ENCODE measurements around the gene PARVB.
"Not testable (repeated sequence)": the region's sequence is repeated elsewhere in the genome, so short reads cannot be mapped to it uniquely, and the experiment has no call there.

PARVB gene

DNA sequence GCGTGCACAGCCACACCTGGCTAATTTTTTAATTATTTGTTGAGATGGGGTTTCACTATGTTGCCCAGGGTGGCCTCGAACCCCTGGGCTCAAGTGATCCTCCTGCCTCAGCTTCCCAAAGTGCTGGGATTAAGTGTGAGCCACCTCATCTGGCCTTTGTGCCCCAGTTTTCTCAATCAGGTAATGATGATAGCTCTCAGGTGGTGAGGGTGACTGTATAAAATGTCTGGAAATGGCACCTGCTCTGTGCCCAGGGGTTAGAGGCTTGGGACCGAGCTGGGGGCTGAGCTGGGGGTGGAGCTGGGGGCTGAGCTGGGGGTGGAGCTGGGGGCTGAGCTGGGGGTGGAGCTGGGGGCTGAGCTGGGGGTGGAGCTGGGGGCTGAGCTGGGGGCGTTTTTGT, 32.5 kb downstream of the PARVB start:
- not testable (repeated sequence) for DNase-seq (ENCODE audit: low read depth)

GRCh38 chr22:44057401-44057987, 33.4 kb downstream of the PARVB start:
- no peak for DNase-seq (ENCODE audit: low read depth)

DNA sequence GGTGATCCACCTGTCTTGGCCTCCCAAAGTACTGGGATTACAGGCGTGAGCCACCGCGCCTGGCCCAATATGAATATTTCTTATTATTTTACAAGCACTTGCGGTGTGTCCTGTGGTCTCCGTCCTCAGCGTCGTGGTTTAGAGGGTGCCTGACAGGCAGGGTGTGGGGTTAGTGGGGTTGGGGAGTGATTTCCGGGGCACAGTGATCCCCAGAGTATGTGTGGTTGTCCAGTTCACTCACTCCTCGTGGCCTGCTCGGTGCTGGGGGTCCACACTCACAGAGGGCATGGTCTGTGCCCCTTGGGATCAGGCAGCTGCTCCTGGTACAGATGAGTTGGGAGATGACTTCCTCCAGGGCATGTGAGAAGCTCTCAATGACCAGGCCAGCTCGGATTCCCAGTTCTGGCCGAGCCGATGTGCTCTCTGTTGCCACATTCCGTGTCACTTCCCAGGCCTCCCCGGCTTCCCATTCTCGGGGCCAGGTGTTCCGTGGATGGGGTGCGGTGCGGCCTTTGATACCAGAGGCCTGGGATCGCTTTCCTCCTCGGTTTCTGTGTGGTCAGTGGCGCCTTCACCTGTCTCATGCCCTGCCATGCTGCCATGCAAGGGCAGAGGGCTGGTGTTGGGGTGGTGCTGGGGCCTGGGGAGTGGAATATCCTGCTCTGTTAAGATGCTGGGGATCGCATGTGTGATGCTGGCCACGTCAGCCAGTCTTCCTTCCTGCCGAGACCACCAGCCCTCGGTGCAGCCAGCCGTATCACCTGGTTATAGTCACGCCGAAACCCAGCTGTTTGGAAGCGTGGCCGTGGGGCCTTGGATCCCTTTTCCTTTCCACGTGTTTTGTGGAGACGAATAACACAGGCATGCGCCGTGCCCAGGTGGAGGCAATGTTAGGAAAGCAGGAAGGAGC, 39.6 kb downstream of the PARVB start:
- no peak for DNase-seq (ENCODE audit: low read depth)

GRCh38 chr22:44067033-44067432, 42.9 kb downstream of the PARVB start:
- no peak for DNase-seq (ENCODE audit: low read depth)

GRCh38 chr22:44067901-44068300, 43.8 kb downstream of the PARVB start:
- no peak for DNase-seq (ENCODE audit: low read depth)

GRCh38 chr22:44068422-44069191, 44.5 kb downstream of the PARVB start:
- no peak for DNase-seq (ENCODE audit: low read depth)

- DNase-seq (ENCODE audit: low read depth): no peak
Observed at GRCh38 chr22:44070029-44070428, 45.9 kb downstream of the PARVB start.

- DNase-seq (ENCODE audit: low read depth): no peak
Observed at GRCh38 chr22:44071781-44072326, 47.8 kb downstream of the PARVB start.

- DNase-seq (ENCODE audit: low read depth): no peak
Observed at GRCh38 chr22:44074337-44074984, 50.4 kb downstream of the PARVB start.

GRCh38 chr22:44075022-44075421, 50.9 kb downstream of the PARVB start:
- DNase-seq (ENCODE audit: low read depth): no peak

DNA sequence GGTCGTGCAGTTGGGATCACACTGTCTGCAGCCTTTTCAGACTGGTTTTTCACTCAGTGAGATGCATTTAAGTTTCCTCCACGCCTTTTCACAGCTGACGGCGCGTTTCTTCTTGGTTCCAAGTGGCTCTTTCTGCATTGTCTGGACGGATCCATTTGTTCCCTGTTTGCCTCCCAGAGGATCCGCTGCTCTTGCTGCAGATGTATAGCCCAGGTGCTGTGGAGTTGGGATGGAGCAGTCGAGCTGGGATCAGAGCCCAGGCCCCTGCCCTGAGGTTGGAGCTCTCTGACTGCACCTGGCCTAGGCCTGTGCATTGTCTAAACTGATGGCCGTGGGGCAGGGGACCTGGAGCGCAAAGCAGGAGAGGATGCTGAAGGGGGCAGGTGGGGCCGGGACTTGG, 51.6 kb downstream of the PARVB start:
- no peak for DNase-seq (ENCODE audit: low read depth)

DNA sequence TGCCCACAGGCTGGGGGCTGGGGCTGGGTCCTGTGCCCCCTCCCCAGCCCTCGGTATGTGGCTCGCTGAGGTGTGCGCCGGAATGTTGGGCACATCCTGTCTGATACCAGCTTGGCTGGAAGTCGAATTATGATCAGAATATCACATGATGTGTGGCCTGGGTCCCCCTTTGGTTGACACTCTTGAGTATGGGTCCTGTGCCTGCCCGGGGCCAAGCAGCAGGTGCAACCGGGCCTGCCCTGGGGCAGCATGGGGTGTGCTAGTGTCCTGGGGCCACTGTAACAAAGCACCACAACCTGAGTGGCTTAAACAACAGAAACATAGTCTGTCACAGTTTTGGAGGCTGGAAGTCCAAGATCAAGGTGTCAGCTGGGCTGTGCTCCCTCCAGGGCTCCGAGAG, 52.7 kb downstream of the PARVB start:
- no peak for DNase-seq (ENCODE audit: low read depth)

DNA sequence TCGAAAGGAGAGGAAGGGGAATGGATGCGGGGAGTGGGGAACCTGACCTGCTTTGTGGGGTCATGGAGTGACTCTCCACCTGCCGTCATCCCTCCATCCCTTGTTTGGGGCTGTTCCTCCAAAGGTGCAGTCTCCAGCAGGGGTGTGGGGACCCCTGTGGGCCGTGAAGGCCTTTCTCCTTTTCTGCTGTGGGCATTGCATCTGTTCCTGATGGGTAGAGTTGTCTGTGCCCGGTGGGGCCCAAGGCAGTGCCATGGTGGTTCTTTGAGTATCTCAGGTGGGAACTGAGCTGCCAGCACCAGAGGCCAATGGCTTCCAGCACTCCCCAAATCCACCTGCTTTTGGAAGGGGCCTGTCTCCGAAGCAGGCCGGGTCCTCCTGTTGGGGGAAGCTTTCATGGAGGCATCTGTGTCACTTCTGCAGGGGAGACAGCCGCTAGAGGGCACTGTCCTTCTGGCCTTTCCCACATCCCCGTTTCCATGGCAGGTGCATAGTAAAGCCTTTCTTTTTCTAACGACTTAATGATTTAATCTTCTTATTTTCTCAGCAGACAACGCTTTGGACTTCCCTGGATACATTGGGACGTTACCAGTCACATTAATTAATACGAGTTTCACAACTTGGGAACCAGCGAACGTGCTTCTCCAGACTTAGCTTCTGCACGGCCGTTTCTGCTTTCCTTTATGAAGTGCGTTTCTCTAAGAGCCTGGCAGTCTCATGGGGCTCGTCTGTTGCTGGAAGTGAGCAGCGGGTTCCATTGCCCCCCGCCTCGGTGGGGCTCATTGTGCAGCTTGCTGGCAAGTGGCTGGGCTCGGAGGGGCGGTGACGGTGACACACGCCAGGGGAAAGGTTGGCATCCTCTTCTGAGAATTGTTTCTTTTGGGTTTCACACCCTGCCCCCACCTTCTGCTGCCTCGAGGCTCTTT, 57.1 kb downstream of the PARVB start:
- peak; percentile 41 for DNase-seq (ENCODE audit: low read depth)

DNA sequence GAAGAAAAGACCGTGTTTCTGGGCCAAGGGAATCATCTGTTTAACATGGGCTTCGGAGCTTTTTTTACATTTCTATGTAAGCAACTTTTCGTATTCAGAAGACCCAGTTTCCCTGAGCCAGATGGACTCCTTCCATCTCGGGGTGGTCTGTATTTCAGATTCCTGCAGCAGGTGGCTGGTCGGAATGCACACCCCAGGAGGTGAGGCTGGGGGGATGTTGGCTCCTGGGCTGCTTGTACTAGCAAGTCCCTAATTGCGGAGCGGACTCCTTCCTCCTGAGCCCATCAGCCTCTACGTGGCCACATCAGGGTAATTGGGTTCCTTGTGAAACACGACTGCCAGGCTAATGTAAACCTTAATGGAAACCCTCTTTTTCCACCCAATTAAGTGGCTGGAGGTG, 58.7 kb downstream of the PARVB start:
- no peak for DNase-seq (ENCODE audit: low read depth)

DNA sequence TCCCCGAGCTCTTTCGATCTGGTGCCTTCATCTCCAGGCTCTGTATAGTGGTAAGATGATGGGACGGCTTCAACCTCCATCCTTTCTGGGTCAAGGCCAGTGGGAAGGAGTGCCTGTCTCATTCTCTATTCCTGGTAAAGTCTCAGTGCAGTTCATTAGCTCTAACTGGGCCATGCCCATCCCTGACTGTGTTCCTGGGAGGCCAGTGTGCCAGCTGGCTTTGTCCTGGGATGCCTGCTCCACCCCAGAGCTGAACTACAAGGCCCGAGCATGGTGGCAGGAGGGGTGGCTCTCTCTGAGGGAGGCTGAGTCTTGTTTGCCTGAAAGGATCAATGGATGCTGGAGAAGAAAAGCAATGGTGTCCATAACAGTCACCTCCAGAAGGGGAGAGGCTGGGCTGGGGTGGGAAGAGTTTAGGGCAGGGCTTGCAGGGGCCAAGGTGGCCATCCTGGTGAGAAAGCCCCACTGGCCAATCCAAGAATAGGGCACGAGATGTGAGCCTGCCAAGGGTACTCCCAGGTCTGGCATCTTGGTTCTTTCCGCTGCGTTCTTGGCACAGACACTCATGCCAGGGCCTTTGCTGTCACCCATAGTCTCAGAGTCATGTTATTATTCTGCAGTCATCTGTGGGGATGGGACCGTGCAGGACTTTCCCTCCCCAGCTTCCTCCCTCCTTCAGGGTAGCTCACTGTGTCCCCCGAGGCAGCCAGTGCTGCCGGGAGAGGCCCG, 60.1 kb downstream of the PARVB start:
- no peak for DNase-seq (ENCODE audit: low read depth)

DNA sequence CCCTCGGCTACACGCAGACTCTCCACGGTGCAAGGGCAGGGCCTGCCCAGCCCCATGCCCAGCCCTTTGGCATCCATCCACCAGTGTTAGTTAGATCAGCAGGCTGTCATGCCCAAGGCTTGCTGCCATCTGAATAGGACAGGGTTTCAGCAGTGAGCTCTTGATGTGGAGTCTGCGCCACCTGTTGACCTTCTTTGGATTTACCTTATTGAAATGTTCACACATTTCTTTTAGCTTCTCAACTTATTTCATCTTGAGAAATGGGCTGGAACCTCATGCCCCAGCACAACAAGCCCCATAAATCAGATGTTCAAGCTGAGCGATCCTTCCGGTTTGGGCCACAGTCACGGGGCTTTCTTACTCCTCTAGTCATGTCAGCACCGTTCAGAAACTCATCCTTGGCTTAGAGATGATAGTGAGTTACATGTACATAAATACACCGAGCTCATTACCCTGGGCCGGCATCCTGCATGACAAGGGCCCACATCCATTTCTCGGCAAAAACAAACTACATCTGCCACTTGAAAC, 61.7 kb downstream of the PARVB start:
- no peak for DNase-seq (ENCODE audit: low read depth)

DNA sequence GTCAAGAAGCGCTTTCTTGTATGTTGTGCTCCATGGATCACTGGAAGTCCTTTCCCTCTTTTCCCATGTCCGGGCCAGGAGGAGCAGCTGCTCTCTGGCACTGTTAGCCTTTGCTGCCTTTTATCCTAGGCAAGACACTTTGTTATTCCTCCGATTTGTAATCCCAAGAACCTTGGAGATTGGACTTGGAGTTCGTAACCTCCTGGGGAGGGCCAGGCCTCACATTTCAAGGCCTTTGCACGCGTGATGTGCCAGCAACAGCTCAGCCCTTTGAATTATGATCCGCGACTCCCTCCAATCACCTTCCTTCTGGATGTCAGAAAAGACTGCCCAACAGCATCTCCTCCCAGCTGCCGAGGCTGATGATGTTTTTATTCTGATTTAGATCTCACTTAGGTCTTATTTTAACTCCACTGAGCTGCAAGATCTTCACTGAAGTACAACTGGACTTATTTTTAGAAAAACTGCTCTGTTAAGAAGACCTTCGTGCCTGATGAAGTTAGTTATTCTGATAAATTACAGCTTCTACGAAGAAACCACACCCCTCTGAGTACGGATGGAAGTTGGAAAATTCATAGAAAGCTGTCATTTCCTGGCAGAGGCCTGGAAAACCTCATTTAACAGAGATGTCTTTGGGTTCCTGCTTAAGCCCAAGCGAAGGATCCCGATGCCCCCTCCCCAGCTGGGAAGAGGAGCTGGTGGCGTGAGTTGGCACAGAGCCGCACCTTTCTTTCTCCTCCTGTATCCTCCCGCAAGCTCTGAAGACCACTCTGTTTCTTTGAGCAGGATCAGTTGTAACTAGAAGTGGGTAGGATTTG, 62.4 kb downstream of the PARVB start:
- no peak for DNase-seq (ENCODE audit: low read depth)

GRCh38 chr22:44087089-44087430, 63.0 kb downstream of the PARVB start:
- DNase-seq (ENCODE audit: low read depth): no peak

DNA sequence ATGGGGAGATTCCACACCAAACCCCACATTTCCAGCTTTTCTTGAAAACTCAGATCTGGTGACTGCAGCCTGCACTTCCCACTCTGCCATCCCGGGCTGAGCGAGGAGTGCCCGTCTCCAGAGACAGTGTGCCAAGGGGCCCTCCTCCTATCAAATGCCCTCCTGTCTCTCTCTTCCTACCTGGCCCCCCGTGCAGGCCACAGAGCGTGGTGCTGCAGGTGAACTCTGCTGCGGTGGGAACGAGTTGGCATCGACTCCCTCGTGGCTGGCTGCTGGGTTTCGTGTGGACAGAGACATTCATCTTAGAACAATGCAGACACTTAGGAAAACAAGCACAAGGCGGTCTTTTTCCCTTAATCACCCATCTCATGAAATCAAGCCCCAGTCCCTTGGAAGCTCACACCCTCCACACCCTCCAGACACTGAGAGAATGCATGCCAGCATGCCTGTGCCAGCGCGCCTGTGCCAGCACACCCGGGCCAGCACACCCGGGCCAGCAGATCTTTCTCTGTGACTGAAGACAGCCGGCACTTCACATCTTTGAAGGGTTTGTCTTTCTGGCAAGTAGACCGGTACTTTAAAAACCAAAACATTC, 65.0 kb downstream of the PARVB start:
- DNase-seq (ENCODE audit: low read depth): no peak
